ENCODE measurements around the gene HSDL2.
"Not testable (repeated sequence)": the region's sequence is repeated elsewhere in the genome, so short reads cannot be mapped to it uniquely, and the experiment has no call there.

GRCh38 chr9:112389897-112390296 lies 10.0 kb downstream of the HSDL2 start:
- TF ChIP-seq CTCF (IDR thresholded peaks at IDR 0.05; ENCODE audit: insufficient read depth, low read depth, low read length); EZH2 (IDR thresholded peaks at IDR 0.05; ENCODE audit: insufficient read depth, low read length): not testable (repeated sequence)
